LNCAP (cell line): ENCODE data around the gene RNF212.

ENCODE experiments used
- CTCF ChIP-seq: fragments of 450-650 bp; IDR thresholded peaks from 2 replicates; pipeline ENCODE4 v1.5.1; 2017; ENCODE audit warnings: mild to moderate bottlenecking

RNF212 gene

GRCh38 chr4:1023075-1023640, 90.2 kb downstream of the RNF212 start:
- no peak for TF ChIP-seq CTCF

GRCh38 chr4:1022739-1023066, 90.7 kb downstream of the RNF212 start:
- no peak for TF ChIP-seq CTCF

- TF ChIP-seq CTCF: no peak
Observed at GRCh38 chr4:1022051-1022738, 91.2 kb downstream of the RNF212 start.
